NCI-H226 (cell line): ENCODE measurements around the gene CCDC138.

Source experiments
- DNase-seq: peaks from one replicate; pipeline ENCODE4 v3.0.0-alpha.2; 2015

The CCDC138 gene

GRCh38 chr2:108896741-108897140, 110.2 kb downstream of the CCDC138 start:
- no peak for DNase-seq

DNA sequence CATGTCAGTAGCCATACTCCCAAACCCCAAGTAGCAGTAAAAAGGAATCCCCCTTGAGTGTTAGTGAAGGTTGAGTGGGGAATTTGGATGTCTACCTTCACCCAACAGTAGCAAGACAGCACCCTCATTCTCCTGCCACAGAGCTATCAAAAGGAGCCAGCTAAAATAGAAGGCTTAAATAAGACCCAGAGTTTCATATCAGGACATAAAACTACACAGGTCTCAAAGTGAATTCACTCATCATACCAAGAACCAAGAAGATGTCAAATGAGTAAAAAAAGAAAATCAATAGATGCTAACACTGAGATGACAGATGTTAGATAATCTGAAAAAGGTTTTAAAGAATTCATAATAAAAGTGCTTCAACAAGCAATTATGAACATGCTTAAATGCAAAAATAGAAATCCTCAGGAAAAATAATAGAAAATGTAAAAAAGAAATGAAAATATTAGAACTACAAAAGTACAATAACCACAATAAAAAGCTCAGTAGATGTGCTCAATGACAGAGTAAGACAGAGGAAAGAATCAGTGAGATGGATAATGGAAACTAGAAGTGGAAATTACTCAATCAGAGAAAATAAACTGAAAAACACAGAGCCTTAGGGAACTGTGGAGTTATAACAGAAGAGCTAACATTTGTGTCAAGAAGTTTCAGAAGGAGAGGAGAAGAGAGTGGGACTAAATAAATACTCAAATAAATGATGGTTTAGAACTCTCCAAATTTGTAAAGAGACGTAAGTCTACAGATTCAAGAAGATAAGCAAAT, 111.9 kb downstream of the CCDC138 start:
- DNase-seq, result no peak

DNA sequence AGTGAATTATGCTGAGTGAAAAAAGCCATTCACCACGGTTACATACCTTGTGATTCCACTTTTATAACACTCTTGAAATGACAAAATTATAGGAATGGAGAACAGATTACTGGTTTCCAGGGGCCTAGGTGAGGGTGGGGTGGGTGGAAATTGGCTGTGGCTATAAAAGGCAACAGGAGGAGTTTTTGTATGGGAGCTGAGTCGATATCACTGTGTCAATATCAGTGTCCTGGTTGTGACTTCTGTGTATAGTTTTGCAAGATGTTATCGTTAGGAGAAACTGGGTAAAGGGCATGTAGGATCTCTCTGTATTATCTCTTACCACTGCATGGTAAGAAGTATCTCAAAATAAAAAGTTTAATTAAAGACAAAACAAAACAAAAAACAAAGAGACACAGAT, 118.1 kb downstream of the CCDC138 start:
- DNase-seq, result no peak

DNA sequence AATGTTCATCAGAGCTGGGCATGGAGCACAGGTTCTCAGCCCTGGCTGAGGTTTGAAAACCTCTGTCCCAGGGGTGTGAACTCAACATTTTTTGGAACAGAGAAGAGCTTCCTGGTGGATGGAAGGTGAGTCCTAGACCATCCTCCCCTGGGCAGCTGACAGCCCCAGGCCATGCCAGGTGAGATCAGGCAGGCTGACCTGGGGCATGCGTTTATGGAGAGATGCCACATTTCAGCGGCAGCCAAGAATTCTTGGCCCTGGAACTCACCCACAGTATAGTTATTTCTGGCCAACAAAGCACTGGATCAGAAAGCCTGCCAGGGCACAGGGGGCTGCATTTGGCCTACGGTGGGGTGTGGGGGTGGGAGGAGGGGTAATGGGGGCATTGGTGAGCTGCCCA, 118.6 kb downstream of the CCDC138 start:
- no peak for DNase-seq

- DNase-seq, result no peak
These were observed 119.3 kb downstream of the CCDC138 start for GRCh38 chr2:108905906-108906305.

DNA sequence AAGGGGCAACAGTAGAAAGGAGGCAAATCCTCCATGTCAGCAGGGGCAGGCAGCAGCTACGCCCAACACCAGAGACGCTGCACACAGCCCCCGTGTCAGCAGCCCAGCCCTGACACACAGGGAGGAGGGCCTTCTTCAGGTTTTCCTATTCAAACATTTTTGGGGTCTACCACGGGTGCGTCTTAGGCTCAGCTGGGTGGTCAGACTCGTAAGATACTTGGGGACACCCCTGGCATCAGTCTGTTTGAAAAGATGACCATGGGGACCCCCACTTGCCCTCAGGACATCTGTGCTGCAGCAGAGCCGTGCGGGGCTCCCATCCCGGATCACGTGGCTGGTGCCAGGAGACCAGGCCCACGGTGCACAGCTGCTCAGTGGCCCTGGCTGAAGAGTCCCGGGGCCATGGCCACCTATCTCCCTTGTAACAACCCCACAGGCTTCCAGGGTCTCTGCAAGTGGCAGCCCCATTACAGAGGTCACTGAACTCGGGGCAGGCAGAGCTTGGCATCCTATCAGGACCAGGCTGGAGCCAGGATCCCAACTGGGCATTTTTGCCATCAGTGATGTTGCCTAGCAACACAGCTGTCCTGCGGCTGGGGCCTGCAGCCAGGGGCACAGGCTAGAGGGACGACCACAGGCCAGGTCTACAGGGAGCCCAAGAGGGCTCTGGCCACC, 120.0 kb downstream of the CCDC138 start:
- no peak for DNase-seq

- no peak for DNase-seq
These were observed 121.5 kb downstream of the CCDC138 start for GRCh38 chr2:108907822-108908712.

DNA sequence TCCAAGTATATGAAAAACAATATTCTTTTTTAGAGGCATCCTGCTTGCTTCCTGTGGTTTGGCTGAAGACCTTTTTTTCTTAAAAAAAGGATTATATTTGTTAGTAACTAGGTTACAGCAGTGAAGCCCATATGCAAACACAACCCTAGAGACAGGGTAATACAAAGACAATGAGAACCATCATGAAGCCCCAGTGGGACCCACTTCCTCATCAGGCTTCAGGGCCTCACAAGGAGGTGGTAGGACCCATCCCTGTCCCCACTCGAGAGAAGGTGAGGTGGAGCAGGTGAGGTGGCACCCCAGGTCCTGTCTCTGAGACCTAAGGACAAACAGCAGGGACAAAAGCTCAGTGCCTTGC, 122.1 kb downstream of the CCDC138 start:
- DNase-seq, result no peak

DNA sequence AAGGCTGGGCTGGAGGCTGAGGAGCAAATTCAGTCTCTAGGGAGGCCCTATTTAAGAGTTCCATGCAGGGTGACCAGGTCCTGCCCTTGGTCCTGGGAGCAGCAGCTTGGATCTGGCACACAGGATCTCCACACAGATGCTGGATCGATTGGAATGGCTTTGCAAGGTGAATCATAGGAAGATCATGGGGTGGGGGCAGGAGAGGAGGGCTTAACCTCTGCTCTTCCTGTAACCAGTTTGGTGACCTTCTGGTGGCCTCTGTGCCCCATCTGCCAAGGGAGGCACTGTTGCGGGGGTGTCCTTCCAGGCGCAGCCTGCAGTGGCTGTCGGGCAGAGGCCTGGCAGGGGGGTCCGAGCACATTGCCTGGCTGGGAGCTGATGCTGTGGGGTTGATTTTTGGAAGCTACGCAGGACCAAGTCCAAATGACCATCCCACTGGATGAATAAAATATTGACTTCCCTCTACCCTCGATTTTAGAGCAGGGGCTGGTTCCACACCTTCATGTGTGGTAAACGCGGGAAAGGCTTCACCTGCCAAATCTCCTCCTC, 122.8 kb downstream of the CCDC138 start:
- DNase-seq, result no peak

- DNase-seq, result no peak
These were observed 123.5 kb downstream of the CCDC138 start for GRCh38 chr2:108910011-108910431.

DNA sequence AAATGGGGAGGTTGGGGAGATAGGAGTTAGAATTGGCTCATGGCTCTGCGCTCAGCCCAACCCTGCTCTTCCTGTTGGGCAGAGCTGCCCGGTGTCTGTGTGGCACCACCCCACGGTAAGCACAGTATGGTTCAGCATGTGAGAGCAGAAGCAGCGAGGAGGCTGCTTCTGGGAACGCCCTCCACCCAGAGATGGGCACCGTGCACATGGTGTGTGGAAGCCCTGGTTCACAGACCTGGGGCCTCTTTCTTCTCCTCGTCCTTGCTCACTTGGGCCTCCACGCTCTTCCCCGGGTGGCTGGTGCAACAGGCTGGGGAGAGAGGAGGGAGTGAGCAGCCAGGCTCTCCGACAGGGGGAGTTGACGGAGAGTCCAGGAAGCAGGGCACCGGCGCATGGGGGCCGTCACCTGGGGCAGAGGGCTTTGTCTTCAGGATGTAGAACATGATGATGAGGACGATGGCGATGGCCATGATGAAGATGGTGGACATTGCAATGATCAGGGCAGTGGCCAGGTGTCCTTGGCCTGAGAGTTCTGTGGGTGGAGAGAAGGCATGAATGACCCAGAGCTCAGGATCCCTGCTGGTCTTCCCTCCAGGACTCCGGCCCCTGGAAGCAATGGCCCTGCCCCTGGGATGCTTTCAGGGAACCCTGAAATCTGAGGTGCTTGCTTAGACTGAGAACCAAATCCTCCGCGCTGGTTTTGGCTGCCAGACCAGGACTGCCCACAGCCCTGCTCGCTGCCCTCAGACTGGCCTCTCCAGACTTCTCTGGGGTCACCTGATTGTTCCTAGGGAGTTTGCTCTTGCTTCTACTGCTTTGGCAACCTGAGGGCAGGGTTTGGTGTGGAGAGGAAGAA, 124.2 kb downstream of the CCDC138 start:
- DNase-seq, result no peak

GRCh38 chr2:108911401-108911800, 124.8 kb downstream of the CCDC138 start:
- no peak for DNase-seq

DNA sequence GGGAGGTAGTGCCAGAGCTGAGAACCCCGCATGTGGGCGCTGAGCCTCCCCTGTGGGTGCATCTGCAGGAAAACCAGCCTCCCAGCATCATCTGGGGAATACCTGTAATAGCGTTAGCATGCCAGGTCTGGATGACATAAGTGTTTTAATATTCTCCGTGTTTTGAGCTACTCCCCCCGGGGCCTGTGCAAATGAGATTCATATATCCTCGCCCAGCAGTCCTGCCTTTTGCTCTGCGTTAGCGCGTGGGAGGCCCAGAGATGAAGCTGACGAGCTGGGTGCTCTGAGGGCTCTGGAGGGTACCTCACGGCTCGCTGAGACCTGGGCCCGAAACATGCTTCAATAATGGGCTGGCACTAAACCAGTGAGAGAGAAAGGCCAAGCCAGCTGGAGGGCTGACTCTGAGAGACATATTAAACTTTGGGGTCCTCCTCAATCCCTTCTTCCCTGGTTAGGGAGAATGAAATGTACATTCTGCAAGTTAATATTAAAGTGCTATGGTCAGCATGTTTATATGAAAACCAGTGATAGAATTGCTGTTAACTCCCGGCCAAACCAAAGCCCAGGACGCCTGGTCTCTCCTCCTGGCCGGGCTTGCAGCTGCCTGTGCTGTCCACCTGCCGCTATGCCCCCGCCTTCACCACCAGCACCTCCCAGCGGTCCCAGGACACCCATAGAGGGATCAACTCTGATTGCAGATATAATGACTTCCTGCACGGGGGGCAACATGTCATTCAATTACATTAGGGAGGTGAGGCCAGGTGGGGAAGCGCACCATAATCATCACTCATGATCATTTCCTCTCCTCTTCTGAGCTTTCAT, 125.4 kb downstream of the CCDC138 start:
- no peak for DNase-seq

- DNase-seq, result no peak
These were observed 126.0 kb downstream of the CCDC138 start for GRCh38 chr2:108912629-108912902.

DNA sequence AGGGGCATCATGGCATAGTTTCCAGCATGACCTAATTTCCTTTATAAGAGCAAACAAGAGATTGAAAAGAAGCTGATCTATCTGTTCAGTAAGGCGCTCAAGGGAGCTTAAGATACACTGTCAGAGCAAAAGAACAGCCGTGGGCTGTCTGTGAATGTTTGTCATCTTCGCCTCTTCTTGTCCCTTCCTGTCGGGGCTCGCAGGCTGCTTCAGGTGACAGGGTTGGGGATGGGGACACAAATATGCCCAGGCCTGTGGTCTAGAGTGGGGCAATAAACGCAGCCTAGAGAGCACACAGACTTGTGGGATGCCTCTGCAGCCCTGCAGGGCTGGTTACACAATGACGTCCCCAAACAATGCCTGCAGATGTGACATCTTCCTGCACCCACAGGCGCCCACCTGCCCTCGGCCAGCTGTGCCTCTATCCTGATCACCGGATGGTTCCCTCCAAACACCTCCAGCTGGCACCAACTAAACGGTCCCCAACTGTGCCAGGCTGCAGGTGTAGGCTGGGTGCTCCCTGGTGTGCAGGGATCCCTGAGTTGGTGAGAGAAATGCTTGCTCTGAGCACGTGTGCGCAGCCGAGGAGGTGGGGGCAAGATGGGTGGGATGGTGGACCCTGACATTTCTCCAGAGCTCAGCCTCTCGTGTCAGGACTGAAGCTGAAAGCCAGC, 129.7 kb downstream of the CCDC138 start:
- no peak for DNase-seq

DNA sequence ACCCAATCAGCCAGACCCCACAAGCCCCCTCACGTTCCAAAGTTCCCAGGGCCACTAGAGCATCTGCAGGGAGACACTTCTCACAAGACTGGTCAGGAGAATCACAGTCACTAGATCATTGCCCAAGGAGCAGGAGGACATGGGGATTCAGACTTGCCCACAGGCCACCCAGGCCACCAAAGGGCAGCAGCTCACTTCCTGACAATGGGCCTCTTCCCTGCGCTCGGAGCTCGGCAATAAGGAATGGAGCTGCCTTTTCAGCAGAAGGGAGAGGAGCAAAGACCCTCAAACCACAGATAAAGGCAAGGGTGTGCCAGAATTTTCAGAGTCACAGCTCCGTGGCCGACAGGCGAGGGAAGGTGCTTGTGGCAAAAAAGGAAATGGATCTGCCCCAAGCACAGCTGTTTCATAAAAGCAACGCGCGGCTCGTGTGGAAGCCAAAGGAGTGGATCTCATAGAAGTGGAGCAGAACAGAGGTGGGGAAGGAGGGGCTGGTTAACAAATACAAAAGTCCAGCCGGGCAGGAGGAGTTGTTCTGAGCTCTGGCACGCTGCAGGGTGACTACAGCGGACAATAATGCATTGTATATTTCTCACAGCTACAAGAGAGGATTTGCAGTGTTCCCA, 130.3 kb downstream of the CCDC138 start:
- no peak for DNase-seq

GRCh38 chr2:108917526-108917925, 131.0 kb downstream of the CCDC138 start:
- DNase-seq, result no peak

- no peak for DNase-seq
These were observed 131.7 kb downstream of the CCDC138 start for GRCh38 chr2:108918156-108918874.

DNA sequence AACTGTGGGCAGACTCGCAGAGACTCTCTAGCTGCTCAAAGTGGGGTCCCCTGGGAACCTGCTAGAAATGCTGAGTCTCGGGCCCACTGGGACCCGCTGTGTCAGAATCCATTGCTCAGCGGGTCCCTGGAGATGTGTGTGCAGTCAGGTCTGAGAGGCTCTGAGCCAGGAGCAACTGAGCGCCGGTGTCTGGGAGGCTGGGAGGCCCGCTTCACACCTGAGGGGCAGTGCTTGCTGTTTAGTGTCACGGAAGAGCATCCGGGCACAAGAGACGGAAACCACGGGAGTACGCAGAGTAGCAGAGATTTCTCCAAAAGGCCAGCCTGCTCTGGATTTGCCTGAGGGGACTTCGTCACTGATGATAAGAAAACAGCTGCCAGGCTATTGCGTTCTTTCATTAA, 132.4 kb downstream of the CCDC138 start:
- no peak for DNase-seq
